Left colon (tissue), 2 donors: ENCODE measurements around the gene XXYLT1. TPM values are rescaled to one million over a fixed set of nuclear protein-coding genes. Genes with fewer than 3 reads are reported as not detected.
"Not testable (repeated sequence)": the region's sequence is repeated elsewhere in the genome, so short reads cannot be mapped to it uniquely, and the experiment has no call there.

Experiments used
- ATAC-seq: fragments of 200-7000 bp; cut with Tn5 transposase; one replicate; pipeline ENCODE4 v1.9.1; 2020; ENCODE audit warnings: mild to moderate bottlenecking, moderate library complexity
- DNase-seq, 2 donors: peaks; one replicate each; pipeline ENCODE4 v3.0.0-alpha.2; 2020
- intact Hi-C, 2 donors: fragments of 100-400 bp; cut with DNase I in 1 of 2; cut with micrococcal nuclease in 1 of 2; formaldehyde crosslinking; loops; one replicate each; pipeline versions ENCODE4 v1.11.2 to v1.14.0; 2022; cut with DNase I, micrococcal nuclease
- long read RNA-seq: library from polyadenylated mRNA; unstranded; transcript quantifications from one replicate; pipeline ENCODE4 v2.0.0, GENCODE V29; 2021
- total RNA-seq, 2 donors: library from RNA; stranded (reverse); fragmentation: NEBNext Ultra II Directional; extraction: Animal tissue kit (Norgen Biotek cat#: 25700); gene quantifications; one replicate each; pipeline ENCODE4 v1.2.1, GENCODE V29; 2021
- donor health status: DM: no; HTN: no; CAD: no.
- donor health status: DM: yes; HTN: yes; CAD: no.

The XXYLT1 gene
- 10 to 100 TPM in 1 of 2 donors, 1 to 10 TPM in 1; 8.0 to 13.5 TPM for total RNA-seq
- long read RNA-seq, transcript XXYLT1-201 (4 exons, 2,727 nt), result major isoform, 11 of 14 reads
- long read RNA-seq, partial matches to known transcripts, result 0 of 14 reads
- long read RNA-seq, other reads (novel, unspliced or antisense), result 3 of 14 reads

GRCh38 chr3:195270817-195271409 lies at the start of gene XXYLT1:
Gene XXYLT1 (minus strand): TSS chr3:195271159. CDS start chr3:195271058, 101 bp downstream.
- ATAC-seq, result peak; percentile 89
- DNase-seq, result peak; percentile 86 to 94
- intact Hi-C loops, result loop anchor here in 1 of 2 donors (5.0 kb wide), 1 partner anchor 251 kb away; no protein-coding TSS in a partner anchor

GRCh38 chr3:195319060-195319459 lies 48.1 kb upstream of the XXYLT1 start:
- intact Hi-C loops, result no loop called here
- ATAC-seq (no peak), DNase-seq (no peak)

GRCh38 chr3:195312714-195313113 lies 41.8 kb upstream of the XXYLT1 start:
- intact Hi-C loops, result no loop called here
- DNase-seq, result no peak
- ATAC-seq, result no peak

DNA sequence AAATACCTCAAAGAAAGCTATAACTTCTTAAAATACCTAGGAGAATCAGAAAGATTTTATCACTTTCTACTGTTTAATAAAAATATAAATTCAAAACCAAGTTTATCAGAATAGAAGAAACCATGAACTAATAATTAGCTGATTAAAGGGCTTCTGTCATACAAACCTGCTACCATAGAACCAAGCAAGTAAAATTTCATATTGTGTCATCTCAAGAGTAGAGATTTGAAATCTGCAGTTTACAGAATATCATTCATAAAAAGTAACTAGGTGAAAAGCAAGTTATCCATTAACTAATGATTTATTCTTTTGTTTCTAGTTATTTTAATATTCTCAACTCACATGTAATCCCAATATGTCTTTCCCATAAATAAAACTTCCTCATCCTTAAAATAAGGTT lies 36.8 kb upstream of the XXYLT1 start:
- ATAC-seq (no peak), DNase-seq (no peak)
- intact Hi-C loops, result no loop called here

- intact Hi-C loops, result no loop called here
- DNase-seq (no peak), ATAC-seq (no peak)
Measured at GRCh38 chr3:195306369-195306768, 35.4 kb upstream of the XXYLT1 start.

DNA sequence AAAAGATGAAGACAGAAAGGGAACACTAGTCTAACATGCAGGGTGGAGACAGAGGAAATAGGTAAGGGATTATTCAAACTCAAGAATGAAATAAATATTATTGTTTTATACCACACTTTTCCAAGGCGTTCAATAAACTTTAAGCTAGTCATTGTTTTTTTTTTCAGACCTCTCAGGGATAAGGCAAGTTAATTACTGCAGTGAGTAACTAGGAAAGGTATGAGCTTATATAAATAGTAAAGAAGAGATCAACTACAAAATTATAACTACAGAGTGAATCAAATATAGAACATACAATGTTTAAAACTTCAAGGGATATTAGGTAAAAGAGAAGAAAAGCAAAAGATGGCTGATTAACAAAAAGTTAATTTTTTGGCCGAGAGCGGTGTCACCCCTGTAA lies 31.5 kb upstream of the XXYLT1 start:
- intact Hi-C loops, result no loop called here
- ATAC-seq (no peak), DNase-seq (no peak)

DNA sequence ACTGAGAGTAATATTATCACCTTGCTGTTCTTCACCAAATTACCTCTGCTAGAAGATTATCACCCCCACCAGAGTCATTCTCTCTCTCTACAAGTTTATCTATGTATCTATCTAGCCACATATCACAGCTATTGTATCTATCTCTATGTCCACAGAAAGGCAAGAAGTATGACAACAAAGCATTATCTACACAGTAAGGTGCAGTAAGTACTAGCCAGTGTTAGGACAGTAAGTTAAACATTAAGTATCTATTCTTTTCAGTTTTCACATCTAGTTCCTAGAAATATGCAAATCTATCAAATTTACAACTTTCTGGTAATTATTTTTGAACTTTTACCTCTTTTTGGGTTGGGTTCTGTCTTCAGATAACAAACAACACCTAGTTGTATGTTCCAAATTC lies 26.5 kb upstream of the XXYLT1 start:
- DNase-seq, result no peak
- ATAC-seq, result no peak
- intact Hi-C loops, result no loop called here

GRCh38 chr3:195296662-195297061 lies 25.7 kb upstream of the XXYLT1 start:
- no peak for DNase-seq
- ATAC-seq, result no peak
- intact Hi-C loops, result no loop called here

- intact Hi-C loops, result no loop called here
Measured at GRCh38 chr3:195291121-195291520, 20.2 kb upstream of the XXYLT1 start.

GRCh38 chr3:195290643-195291042 lies 19.7 kb upstream of the XXYLT1 start:
- DNase-seq, intact Hi-C loops, ATAC-seq: not testable (repeated sequence)

More at GRCh38 chr3:195291121-195291520, 20.2 kb upstream of the XXYLT1 start:
- DNase-seq (no peak), ATAC-seq (no peak)

- DNase-seq (no peak), ATAC-seq (peak; percentile 79)
- intact Hi-C loops, result no loop called here
Measured at GRCh38 chr3:195286115-195286872, 15.3 kb upstream of the XXYLT1 start.

GRCh38 chr3:195285372-195285771 lies 14.4 kb upstream of the XXYLT1 start:
- DNase-seq, result no peak

DNA sequence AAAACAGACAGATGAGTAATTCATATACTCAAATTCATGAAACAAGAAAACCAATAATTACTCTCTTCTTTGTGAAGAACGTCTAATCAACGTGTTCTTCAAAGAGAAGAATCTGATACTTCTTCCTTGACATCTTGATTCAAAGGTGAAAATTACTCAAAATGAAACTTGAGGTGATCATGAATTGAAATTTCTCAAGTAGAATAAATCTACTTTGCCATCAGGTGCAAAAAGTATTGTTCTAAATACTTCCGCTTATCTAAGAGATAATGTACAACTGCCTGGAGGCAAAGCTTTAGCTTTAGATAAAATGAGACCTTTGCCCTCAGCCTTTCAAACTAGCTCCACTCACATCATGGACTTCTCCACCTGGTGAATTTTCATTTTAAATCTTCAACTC lies 13.9 kb upstream of the XXYLT1 start:
- intact Hi-C loops, result no loop called here
- DNase-seq, result no peak
- ATAC-seq, result peak; percentile 85

More at GRCh38 chr3:195285372-195285771, 14.4 kb upstream of the XXYLT1 start:
- intact Hi-C loops, result no loop called here
- peak; percentile 71 for ATAC-seq

DNA sequence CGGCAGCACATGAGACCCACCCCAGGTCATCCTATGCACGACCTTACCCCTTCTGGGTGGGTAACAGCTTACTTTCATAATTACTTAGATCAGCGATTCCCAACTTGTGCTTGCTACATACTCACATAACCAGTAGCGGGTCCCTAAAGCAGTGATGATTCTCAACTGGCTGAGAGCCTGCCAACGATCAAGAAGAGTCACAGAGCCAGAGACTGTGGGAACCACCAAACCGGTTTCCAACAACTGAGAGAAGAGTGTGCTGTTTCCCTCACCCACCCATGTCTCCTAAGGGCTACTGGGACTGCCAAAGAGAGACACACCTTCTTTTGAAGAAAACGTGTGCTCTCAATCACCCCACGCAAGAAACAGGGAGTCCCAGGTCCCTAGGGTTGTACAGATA lies 12.0 kb upstream of the XXYLT1 start:
- peak in 1 of 2 donors; percentile 39 for DNase-seq
- ATAC-seq, result peak; percentile 52
- intact Hi-C loops, result no loop called here

- intact Hi-C loops, result loop anchor here in 1 of 2 donors (5.0 kb wide), 1 partner anchor 248 kb away; no protein-coding TSS in a partner anchor
- ATAC-seq (no peak), DNase-seq (no peak)
Measured at GRCh38 chr3:195274259-195274966, 3.5 kb upstream of the XXYLT1 start.

DNA sequence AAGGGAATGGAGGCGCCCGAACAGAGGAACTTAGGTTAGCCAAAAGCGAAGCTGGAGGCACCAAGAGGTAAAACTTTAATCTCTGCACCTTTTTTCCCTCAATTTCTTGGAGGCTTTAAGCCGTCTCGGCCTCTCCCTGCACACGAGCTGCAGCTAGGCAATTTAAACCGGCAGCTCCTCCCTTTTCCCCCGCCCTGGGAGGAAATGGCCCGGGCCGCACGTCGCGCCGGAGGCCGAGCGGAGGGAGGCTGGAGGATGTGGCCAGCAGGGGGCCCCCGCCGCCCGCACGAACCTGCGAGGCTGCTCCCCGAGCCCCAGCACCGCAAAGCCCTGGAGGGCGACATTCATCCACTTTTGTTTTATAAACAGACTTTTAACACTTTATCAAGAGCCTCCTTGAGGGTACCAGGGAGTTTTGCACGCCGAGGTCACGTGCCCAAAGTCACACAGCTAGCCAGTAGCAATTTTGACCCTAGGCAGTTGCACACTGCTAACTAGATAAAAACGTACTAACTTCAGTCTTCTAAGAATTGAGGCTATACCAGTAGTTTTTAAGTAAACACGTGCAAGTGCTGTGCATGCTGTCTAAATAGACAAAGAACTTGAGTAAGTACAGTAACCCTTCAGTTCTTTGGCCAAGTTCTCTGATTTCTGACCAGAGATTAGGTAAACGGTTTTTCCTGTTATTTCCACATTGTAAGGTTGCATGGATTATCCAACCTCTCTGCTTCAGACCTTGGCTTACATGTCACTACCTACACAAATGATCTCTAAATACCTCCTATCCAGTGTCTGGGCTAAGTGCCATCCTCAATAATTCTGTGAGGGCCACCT lies 668 bp upstream of the XXYLT1 start:
- intact Hi-C loops, result loop anchor here in 1 of 2 donors (5.0 kb wide), 1 partner anchor 251 kb away; no protein-coding TSS in a partner anchor
- DNase-seq (peak; percentile 87 to 93), ATAC-seq (peak; percentile 81)

DNA sequence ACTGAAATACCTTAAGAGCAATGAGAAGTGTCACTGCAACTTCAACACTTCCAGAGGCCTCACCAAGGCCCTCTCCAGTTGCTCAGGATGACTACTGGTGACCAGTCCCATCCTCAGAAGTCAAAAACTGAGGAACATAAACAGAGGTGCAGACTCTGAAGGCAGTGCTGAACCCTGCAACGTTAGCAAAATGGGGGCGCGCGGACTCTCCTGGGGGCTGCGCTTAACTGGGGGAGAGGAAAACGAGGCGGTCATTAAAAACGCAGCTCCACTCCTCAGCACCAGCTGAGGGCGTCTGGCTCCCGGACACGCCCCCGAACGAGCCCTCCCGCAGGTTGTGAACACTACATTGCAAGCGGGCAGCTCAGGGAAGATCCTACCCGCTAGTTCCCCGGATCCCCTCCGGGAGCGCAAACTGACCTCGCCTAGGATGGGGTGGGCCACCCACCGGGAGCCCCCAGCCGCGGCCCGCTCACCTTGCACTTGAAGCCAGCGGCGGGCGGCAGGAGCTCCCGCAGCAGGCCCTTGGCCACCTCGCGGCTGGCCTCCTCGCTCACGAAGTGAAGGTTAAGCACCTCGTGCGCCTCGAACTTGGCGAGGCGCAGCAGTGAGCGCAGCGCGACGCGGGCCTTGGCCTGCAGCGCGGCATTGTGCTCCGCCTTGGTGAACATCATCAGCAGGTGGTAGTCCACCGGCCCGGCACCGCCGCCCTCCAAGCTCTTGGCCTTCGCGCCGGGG lies 711 bp downstream of the XXYLT1 start:
- intact Hi-C loops, result loop anchor here in 1 of 2 donors (5.0 kb wide), 1 partner anchor 252 kb away; no protein-coding TSS in a partner anchor
- DNase-seq (peak in 1 of 2 donors; percentile 64), ATAC-seq (peak; percentile 18)
